OCI-LY1 (cell line): ENCODE data around the gene GGNBP2.

ENCODE experiments used
- H2AFZ ChIP-seq: fragments of 200-600 bp; sonication (generic), shearing (Covaris generic); 2 replicates; pipeline ENCODE4 v1.6.0; 2014; ENCODE audit warnings: antibody characterized with exemption, mild to moderate bottlenecking, low read length
- H3F3A ChIP-seq: fragments of 200-600 bp; sonication (generic), shearing (Covaris generic); 2 replicates; pipeline ENCODE4 v1.6.0; 2014; ENCODE audit warnings: mild to moderate bottlenecking, antibody characterized with exemption, low read length, moderate library complexity; ENCODE audit not compliant: insufficient read depth
- H3K27ac ChIP-seq: fragments of 200-600 bp; sonication (generic); 2 replicates; pipeline ENCODE4 v1.5.1; 2014; ENCODE audit warnings: low read length, mixed run types, mild to moderate bottlenecking, low read depth; ENCODE audit not compliant: poor library complexity, severe bottlenecking
- H3K27me3 ChIP-seq: fragments of 200-600 bp; sonication (generic); 2 replicates; pipeline ENCODE4 v1.6.0; 2014; ENCODE audit warnings: antibody characterized with exemption, mild to moderate bottlenecking, low read length, moderate library complexity; ENCODE audit not compliant: insufficient read depth
- H3K36me3 ChIP-seq: fragments of 200-600 bp; sonication (generic); 2 replicates; pipeline ENCODE4 v1.6.1; 2014; ENCODE audit warnings: mild to moderate bottlenecking, antibody characterized with exemption, low read length, moderate library complexity, mixed read lengths; ENCODE audit not compliant: insufficient read depth
- H3K4me1 ChIP-seq: fragments of 200-600 bp; sonication (generic); 2 replicates; pipeline ENCODE4 v1.5.1; 2014; ENCODE audit warnings: mild to moderate bottlenecking, low read length, moderate library complexity; ENCODE audit not compliant: insufficient read depth, severe bottlenecking
- H3K4me2 ChIP-seq: fragments of 200-600 bp; sonication (generic), shearing (Covaris generic); 2 replicates; pipeline ENCODE4 v1.6.1; 2014; ENCODE audit warnings: low read length
- H3K4me3 ChIP-seq: fragments of 200-600 bp; sonication (generic); 2 replicates; pipeline ENCODE4 v1.5.1; 2014; ENCODE audit warnings: low read length, low read depth, mild to moderate bottlenecking, mixed read lengths; ENCODE audit not compliant: poor library complexity, severe bottlenecking
- H3K79me2 ChIP-seq: fragments of 200-600 bp; shearing (Covaris generic); 2 replicates; pipeline ENCODE4 v1.6.1; 2016; ENCODE audit warnings: mixed run types, low read length, mixed read lengths; ENCODE audit not compliant: insufficient read depth
- H3K9ac ChIP-seq: fragments of 200-600 bp; sonication (generic), shearing (Covaris generic); 2 replicates; pipeline ENCODE4 v1.6.1; 2014; ENCODE audit warnings: mild to moderate bottlenecking, low read length, mixed read lengths
- H3K9me2 ChIP-seq: fragments of 200-600 bp; sonication (generic), shearing (Covaris generic); 2 replicates; pipeline ENCODE4 v1.6.1; 2014; ENCODE audit warnings: low read depth, mild to moderate bottlenecking, low read length, mixed read lengths
- H3K9me3 ChIP-seq: fragments of 200-600 bp; shearing (Covaris generic); 2 replicates; pipeline ENCODE4 v1.6.1; 2014; ENCODE audit warnings: low read length, mixed read lengths
- H4K20me1 ChIP-seq: fragments of 200-600 bp; sonication (generic), shearing (Covaris generic); 2 replicates; pipeline ENCODE4 v1.6.0; 2016; ENCODE audit warnings: mild to moderate bottlenecking, low read length; ENCODE audit not compliant: insufficient read depth
- CTCF ChIP-seq: fragments of 200-600 bp; sonication (generic), shearing (Covaris generic); IDR thresholded peaks from 2 replicates; pipeline ENCODE4 v1.5.1; 2017; ENCODE audit warnings: mild to moderate bottlenecking, antibody characterized with exemption, low read length, moderate library complexity, mixed read lengths
- EZH2 ChIP-seq: fragments of 200-600 bp; sonication (generic), shearing (Covaris generic); IDR thresholded peaks from 2 replicates; pipeline ENCODE4 v1.8.0; 2017; ENCODE audit warnings: borderline replicate concordance, mixed run types, mild to moderate bottlenecking, antibody characterized with exemption, low read length, moderate library complexity, mixed read lengths

The GGNBP2 gene

DNA sequence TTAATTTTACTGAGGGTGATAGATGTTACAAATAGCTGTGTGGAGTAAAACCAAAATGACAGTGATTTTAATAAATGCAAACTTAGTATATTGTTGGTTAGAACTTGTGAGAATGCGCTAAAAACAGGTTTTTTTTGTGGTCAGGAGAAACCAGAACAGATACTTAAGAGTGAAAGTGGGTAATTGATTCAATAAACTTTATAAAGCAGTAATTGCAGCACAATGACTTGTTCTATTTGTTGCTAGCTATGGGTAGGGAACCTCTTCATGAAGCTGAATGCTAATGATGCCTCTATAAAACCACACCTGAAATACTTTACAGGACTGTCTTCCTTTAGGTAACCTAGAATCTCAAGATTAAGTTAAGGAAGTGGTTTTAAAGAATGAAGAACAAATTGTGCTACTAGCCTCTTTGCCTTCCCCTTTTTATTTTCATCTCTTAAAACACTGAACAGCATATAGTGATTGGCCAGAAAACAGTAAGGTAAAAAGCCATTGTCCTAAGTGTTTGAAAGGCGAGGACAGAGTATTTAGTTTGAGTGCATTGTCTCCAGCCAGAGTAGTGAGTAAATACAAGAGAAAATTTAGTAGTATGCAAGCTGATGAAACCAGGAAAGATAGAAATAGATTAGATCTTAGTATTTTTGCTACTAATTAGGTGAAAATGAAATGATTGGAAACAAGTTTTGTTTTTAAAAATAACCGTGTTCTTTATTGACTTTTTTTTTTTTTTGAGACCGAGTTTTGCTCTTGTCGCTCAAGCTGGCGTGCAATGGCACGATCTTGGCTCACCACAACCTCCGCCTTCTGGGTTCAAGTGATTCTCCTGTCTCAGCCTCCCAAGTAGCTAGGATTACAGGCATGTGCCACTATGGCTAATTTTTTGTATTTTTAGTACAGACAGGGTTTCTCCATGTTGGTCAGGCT lies 6.0 kb downstream of the GGNBP2 start:
- H2AFZ ChIP-seq = no peak overlapping the region
- no peak for TF ChIP-seq EZH2
- H3K9me3 ChIP-seq = no peaks in the 10 kb centered on the region
- H3K36me3 ChIP-seq = peaks cover 51% of the 10 kb centered on the region
- H4K20me1 ChIP-seq = peaks cover 3% of the 10 kb centered on the region; the same call in 1 of the 2 replicates
- H3F3A ChIP-seq = peaks cover 5% of the 10 kb centered on the region; the same call in 1 of the 2 replicates
- H3K9me2 ChIP-seq = no peaks in the 10 kb centered on the region
- H3K79me2 ChIP-seq = peaks cover 95% of the 10 kb centered on the region
- no peaks in the 10 kb centered on the region for H3K27me3 ChIP-seq
- H3K9ac ChIP-seq = peak overlapping the region; percentile 16
- H3K27ac ChIP-seq = peak overlapping the region; percentile 68
- peak overlapping the region; percentile 15 for H3K4me3 ChIP-seq
- peak overlapping the region; percentile 34; the same call in 1 of the 2 replicates for H3K4me2 ChIP-seq
- H3K4me1 ChIP-seq = peaks cover 69% of the 10 kb centered on the region

DNA sequence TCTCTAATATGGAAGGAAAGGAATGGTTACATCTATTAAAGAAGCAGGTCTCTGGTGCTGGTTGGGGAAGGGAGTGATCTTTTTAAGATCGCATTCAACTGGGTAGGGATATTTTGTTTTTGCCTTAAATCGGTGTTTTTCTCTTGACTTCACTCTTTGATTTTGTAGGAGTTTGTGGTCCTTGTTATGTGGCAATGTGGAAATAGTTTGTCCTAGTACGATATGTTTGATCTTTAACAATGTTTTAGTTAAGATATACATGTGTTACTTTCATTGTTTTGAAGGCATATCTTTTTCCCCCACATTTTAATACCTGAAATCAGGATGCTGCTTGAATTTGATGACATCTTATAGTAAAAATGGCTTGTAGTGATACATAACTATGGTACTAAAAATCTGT lies 8.7 kb downstream of the GGNBP2 start:
- Histone ChIP-seq H3K79me2 (peaks cover 72% of the 10 kb centered on the region), H3K36me3 (peaks cover 62% of the 10 kb centered on the region), H3K4me1 (peaks cover 51% of the 10 kb centered on the region), H3K4me3 (no peak overlapping the region), H2AFZ (no peak overlapping the region), H3K27me3 (no peaks in the 10 kb centered on the region), H4K20me1 (no peaks in the 10 kb centered on the region), H3F3A (no peaks in the 10 kb centered on the region), H3K9ac (no peak overlapping the region), H3K27ac (no peak overlapping the region), H3K9me3 (no peaks in the 10 kb centered on the region), H3K4me2 (no peak overlapping the region), H3K9me2 (no peaks in the 10 kb centered on the region)
- no peak for TF ChIP-seq CTCF
- no peak for TF ChIP-seq EZH2

GRCh38 chr17:36566081-36566480 lies 21.4 kb downstream of the GGNBP2 start:
- no peak for TF ChIP-seq EZH2
- TF ChIP-seq CTCF = no peak
- no peaks in the 10 kb centered on the region for H3K9me3 ChIP-seq

More at GRCh38 chr17:36566081-36566480, 21.4 kb downstream of the GGNBP2 start:
- Histone ChIP-seq H3K27ac (no peak overlapping the region), H4K20me1 (no peaks in the 10 kb centered on the region), H3K4me2 (no peak overlapping the region), H2AFZ (no peak overlapping the region), H3K4me1 (no peaks in the 10 kb centered on the region), H3K9ac (no peak overlapping the region), H3K4me3 (no peak overlapping the region), H3K27me3 (no peaks in the 10 kb centered on the region), H3F3A (no peaks in the 10 kb centered on the region), H3K36me3 (peaks cover 86% of the 10 kb centered on the region), H3K79me2 (peaks cover 7% of the 10 kb centered on the region; the same call in 1 of the 2 replicates), H3K9me2 (no peaks in the 10 kb centered on the region)
